RWPE1 (cell line): Measurements from ENCODE around the gene GALR1.
A peak's percentile ranks its signal among the peaks of the same experiment; 100 is the strongest.
"Not testable (repeated sequence)": the region's sequence is repeated elsewhere in the genome, so short reads cannot be mapped to it uniquely, and the experiment has no call there.

ENCODE experiments used
- CTCF ChIA-PET: fragments of 350-600 bp; sonication (Branson Sonifier 250); formaldehyde crosslinking; extraction: SDS; loops from one replicate; lab custom pipeline; 2021; lab: Yijun Ruan, JAX
- POLR2A ChIA-PET: fragments of 400-600 bp; formaldehyde crosslinking; extraction: SDS; loops from one replicate; lab custom pipeline; 2020; ENCODE audit warnings: antibody characterized with exemption; ENCODE audit not compliant: low non-redundant PET; lab: Yijun Ruan, JAX
- DNase-seq: peaks from one replicate; pipeline ENCODE4 v3.0.0; 2012; ENCODE audit warnings: low spot score
- H3K27ac ChIP-seq: fragments of 450-650 bp; 2 replicates; pipeline ENCODE4 v1.5.1; 2017
- CTCF ChIP-seq: fragments of 450-650 bp; conservative IDR thresholded peaks from 2 replicates; pipeline ENCODE4 v1.5.1; 2017; ENCODE audit warnings: low read depth, mild to moderate bottlenecking

The GALR1 gene

GRCh38 chr18:77220726-77221125, 28.9 kb upstream of the GALR1 start:
- no peak overlapping the region for H3K27ac ChIP-seq
- CTCF ChIA-PET: interaction anchor here (1.0 kb wide), 1 partner anchor 220 kb away, joined by 3 read pairs; no protein-coding TSS in a partner anchor
- POLR2A ChIA-PET: no interaction called here
- no peak for TF ChIP-seq CTCF
- no peak for DNase-seq

- H3K27ac ChIP-seq: no peak overlapping the region
- no peak for DNase-seq
- TF ChIP-seq CTCF: no peak
- ChIA-PET POLR2A (no interaction called here), CTCF (no interaction called here)
Observed at GRCh38 chr18:77222464-77222863, 27.2 kb upstream of the GALR1 start.

- POLR2A ChIA-PET: no interaction called here
- peak; percentile 19 for DNase-seq
- CTCF ChIA-PET: no interaction called here
- TF ChIP-seq CTCF: no peak
- H3K27ac ChIP-seq: no peak overlapping the region
Observed at GRCh38 chr18:77223221-77223639, 26.4 kb upstream of the GALR1 start.

GRCh38 chr18:77223653-77224052, 26.0 kb upstream of the GALR1 start:
- no peak for TF ChIP-seq CTCF
- no peak overlapping the region for H3K27ac ChIP-seq
- DNase-seq: peak; percentile 74
- ChIA-PET POLR2A (no interaction called here), CTCF (no interaction called here)

- DNase-seq: no peak
- ChIA-PET CTCF (interaction anchor here (0.7 kb wide), 1 partner anchor 1502 kb away, joined by 3 read pairs; no protein-coding TSS in a partner anchor), POLR2A (no interaction called here)
- H3K27ac ChIP-seq: no peak overlapping the region
- TF ChIP-seq CTCF: no peak
Observed at GRCh38 chr18:77230645-77231044, 19.0 kb upstream of the GALR1 start.

GRCh38 chr18:77234504-77235365, 14.9 kb upstream of the GALR1 start:
- POLR2A ChIA-PET: no interaction called here
- TF ChIP-seq CTCF: no peak
- CTCF ChIA-PET: no interaction called here
- H3K27ac ChIP-seq: no peak overlapping the region
- DNase-seq: no peak

GRCh38 chr18:77239285-77239684, 10.4 kb upstream of the GALR1 start:
- DNase-seq, POLR2A ChIA-PET, CTCF ChIA-PET, H3K27ac ChIP-seq: not testable (repeated sequence)
